CD4-positive, alpha-beta T cell treated with Interleukin-17A for 4 hours (primary cell): ENCODE results near the gene TAS2R38.
"Not testable (repeated sequence)": the region's sequence is repeated elsewhere in the genome, so short reads cannot be mapped to it uniquely, and the experiment has no call there.

Source experiments
- DNase-seq: peaks from one replicate; pipeline ENCODE4 v3.0.0-alpha.2; 2020; ENCODE audit warnings: mixed read lengths

Gene TAS2R38

DNA sequence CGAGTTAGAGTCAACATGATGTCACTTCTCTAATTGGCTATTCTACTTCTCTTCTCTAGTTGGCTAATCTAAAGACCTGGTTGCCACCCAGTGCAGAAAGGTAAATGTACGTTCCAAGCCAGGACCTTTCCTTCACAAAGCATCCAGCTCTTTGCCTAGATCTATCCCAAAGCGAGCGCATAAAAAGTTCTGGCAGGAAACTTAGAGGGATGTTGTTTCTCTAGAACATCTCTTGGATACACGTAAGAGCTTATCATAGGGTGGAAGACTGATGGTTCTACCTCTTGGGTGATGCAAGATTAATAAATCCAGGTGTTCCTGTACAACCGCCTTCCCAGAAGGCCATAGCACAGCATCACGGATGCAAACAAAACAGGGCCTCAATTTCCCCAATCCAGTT lies at the start of gene TAS2R38:
Gene TAS2R38, minus strand, starts transcription at position 101 of the 400 bp plus-strand sequence. Its CDS starts 84 bp downstream, at position 17.
- no peak for DNase-seq

- no peak for DNase-seq
Observed at GRCh38 chr7:142018154-142018553, 44.6 kb upstream of the TAS2R38 start.

GRCh38 chr7:142017451-142017850 lies 43.9 kb upstream of the TAS2R38 start:
- no peak for DNase-seq

DNA sequence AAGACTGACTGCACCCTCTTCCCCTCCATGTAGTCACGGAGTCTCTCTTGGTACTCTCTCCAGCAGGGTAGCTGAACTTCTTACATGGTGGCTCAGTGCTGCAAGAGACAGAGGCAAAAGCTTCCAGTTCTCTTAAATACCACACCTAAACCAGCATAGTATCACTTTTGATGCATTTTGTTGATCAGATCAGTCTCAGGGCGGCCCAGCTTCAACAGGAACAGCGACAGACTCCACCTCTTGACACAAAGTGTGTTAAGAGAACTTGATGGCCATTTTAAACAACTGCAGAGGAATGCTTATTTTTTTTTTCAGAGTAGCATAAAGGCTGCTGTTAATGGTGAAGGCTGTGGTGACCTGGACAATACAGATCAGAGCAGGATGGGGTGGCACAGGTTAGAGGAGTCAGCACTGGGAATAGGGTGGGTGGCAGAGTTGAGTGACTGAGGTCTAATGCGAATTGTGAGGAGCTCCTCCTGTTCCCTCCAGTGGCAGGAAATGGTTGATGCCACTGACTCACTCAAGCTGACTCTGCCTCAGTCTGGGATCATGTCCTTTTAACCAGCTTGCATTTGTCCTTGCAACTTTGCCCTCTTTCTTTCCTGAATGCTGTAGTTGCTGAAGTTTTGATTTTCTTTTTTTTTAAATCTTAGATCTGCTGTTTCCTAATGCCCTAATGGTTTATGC lies 39.4 kb upstream of the TAS2R38 start:
- no peak for DNase-seq

DNA sequence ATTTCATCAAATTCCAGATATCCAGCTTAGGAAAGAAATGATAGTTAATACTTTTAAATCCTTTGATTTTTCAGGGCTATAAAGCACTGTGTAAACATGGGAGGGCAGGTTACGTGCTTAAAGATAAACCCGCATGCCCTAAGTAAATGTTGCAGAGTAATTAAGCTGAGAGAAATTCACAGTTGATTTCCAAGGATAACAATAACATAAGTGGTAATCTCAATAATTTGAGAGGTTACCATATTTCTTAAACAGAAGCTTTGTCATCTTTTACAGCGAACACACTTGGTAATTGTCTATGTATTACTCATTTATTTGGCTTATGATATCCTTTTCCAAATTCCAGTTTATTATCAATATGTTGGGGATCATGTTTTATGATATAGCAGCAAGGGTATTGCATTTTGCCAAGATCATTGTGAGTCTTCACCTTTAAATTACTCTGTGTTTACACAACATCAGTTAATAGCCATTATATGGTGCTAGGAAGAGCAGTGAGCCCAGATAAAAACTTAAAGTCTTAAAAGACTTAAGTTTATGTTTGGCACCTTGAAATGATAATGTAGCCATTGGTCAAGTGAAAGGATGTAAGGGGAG lies 37.5 kb upstream of the TAS2R38 start:
- DNase-seq: no peak

- no peak for DNase-seq
Observed at GRCh38 chr7:142009187-142009586, 35.6 kb upstream of the TAS2R38 start.

DNA sequence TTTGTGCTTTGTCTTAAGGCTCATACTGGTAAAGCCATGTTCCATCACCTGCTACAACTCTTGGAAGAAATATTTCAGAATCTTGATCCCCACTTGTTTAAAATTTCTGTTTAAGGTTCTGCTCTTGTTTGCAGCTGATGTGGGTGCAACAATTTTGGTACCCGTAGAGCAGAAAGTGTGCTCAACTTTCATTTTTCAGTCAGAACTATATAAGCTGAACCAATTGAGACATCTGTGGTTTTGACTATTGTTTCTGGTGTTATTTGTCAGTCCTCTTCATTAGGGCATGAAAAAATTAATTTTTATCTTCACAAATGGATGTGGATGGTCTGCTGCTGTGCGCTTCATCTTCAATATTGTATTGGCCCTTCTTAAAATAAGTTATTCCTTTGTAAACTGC lies 33.0 kb upstream of the TAS2R38 start:
- no peak for DNase-seq

DNA sequence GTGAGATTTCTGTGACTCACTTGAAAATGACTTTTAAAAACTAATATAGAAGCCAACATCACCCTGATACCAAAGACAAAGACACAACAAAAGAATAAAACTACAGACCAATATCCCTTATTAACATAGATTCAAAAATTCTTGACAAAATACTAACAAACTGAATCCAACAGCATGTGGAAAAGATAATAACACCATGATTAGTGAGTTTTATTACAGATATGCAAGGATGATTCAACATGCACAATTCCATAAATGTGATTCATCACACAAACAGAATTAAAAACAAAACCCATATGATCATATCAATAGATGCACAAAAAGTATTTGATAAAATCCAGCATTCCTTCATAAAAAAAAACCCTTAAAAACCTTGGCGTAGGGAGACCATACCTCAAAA lies 28.6 kb upstream of the TAS2R38 start:
- no peak for DNase-seq

DNA sequence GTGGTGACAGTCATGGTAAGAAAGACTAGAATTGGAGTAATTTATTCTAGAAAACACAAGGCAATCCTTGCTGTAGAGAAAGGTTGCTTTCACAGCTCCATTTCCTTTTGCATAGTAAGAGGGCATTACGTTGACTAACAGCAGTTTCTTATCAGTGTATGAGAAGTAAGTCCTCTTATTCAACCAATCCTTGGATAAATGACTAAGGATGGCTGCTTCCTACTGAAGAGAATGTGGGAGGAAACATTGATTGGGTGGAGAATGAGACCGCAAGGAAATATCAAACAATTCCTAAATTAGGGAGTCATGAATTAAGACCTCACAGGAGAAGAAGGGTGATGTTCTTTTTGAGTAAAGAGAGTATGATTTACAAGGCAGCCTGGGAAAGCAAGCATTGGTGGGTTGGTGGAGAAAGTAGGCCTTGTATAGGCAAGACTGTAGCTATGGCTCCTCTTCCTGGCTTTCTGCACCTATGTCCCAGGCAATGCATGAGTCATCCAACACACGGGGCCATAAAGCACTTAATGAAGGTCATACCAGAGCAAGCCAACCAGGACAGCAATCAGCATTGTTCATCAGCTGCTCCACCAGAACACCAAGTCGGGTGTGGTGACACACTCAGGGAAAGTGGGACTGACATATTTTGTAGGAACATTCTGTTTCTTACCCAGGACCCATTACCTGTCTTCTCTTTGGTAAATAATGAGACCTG lies 27.7 kb upstream of the TAS2R38 start:
- no peak for DNase-seq

DNA sequence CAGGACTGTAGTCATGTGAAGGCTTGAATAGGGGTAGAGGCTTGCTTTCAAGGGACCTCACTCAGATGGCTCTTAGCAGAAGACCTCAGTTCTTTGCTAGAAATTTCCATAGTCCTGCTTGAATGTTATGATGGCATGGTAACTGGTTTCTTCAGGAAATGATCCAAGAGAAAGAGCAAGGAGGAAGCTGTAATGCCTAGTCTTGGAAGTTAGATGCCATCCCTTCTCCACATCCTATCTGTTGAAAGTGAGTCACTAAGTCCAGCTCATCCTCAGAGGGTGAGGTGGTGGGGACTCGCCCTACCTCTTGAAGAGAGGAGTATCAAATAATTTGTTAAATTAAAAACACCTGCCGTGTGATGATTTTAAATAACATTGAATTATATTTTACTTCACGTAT lies 26.7 kb upstream of the TAS2R38 start:
- DNase-seq: no peak

DNA sequence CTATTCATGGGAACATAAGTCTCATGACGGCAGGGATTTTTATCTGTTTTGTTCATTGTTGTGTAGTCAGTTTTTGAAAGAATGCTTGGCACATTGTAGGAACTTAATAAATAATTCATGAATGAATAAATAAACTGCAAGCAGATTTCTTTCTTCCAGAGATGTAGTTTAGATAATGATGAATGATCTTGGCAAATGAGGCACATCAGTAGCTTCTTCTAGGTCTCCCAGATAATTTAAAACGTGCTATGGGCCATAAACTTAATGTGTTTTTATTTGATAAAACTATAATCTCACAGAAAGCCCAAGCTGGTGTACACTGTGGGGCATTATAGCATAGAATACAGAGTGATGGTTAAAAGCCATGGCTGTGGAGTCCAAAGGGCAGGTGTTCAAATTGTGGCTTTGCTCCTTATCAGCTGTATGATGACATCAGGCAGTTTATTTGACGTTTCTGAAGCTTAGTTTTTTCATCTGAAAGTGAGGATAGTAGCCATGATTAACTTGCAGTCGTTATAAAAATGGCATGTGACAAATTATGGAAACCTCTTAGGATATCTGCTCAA lies 25.6 kb upstream of the TAS2R38 start:
- DNase-seq: no peak

- no peak for DNase-seq
Observed at GRCh38 chr7:141993354-141993753, 19.8 kb upstream of the TAS2R38 start.

- DNase-seq: no peak
Observed at GRCh38 chr7:141992688-141993087, 19.1 kb upstream of the TAS2R38 start.

- DNase-seq: no peak
Observed at GRCh38 chr7:141992156-141992555, 18.6 kb upstream of the TAS2R38 start.

- no peak for DNase-seq
Observed at GRCh38 chr7:141991140-141991539, 17.6 kb upstream of the TAS2R38 start.

DNA sequence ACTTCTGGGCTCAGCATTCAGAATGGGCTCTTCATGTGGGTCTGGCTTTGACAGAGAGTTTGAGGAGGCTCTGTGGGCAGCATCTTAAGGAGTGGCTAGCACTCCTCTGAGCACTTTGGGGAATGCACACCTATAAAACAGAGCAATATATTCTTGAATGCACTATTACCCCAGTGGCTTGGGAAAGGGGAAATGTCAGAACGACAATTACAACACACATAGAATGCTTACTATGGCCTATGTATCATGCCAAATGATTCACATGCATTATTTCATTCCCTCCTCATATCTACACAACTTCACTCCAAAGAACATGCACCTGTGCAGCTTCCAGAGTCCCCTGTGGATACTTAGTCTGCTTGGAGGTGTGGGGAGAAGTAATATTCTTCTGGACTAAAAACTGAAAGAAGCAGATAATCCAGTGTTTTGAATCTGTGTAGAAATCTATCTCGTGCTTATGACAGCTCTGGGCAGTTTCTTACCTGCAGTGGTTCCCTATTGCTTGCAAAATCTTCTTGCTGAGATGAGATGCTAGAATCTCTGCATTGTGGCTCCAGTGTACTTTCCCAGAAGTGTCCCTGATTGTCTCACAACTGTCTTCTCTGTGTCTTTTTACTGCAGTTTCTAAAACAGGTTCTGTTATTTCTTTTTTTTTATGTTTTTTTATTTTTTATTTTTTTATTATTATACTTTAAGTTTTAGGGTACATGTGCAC lies 16.6 kb upstream of the TAS2R38 start:
- no peak for DNase-seq

GRCh38 chr7:141987803-141988202 lies 14.2 kb upstream of the TAS2R38 start:
- not testable (repeated sequence) for DNase-seq

DNA sequence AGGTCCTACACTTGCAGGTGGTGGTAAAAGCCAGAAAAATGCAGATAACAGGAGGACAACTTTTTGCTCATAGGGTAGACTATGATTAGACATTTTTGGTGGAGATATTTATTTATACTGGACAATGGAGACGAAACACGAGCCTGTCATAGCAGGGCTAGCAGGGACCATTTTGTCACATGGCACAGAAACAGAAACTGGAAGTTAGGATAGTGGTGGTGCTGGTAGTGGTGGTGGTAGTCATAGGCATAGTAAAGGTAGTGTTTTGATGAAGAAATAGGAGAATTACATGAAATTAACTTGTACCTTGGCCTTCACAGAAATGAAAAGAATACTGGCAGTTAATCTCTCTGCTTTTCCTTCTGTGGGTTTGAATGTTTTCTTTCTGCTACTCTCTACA lies 13.3 kb upstream of the TAS2R38 start:
- no peak for DNase-seq

DNA sequence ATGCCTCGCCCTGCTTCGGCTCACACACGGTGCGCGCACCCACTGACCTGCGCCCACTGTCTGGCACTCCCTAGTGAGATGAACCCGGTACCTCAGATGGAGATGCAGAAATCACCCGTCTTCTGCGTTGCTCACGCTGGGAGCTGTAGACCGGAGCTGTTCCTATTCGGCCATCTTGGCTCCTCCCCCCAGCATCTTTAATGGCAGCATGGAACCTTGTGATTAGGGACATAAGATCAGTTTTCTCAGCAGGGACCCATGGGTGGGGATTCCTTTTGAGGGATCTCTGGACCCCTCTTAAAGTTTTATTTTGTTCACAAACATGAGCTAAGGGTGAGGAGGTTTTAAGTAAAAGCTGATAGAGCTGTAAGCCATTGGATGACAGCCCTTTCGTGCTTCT lies 12.4 kb upstream of the TAS2R38 start:
- not testable (repeated sequence) for DNase-seq

DNA sequence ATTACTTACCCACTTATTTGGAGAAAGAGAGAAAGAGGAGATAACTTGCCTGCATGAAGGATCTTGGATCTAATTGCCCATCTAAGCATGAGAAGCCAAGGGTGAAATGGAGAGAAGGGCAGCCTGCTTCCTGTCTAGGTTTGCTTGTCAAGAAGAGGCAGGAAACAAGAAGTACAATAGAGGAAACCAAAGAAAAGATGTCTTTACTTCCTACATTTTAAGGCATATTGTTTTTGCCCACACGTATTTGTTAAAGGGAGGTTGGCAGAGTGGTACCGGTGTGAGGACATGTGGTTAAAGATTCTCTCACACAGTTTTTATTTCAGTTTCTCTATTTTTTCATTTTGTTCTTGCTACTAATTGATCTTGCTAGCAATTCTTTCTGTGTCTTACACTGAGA lies 6.0 kb upstream of the TAS2R38 start:
- no peak for DNase-seq

DNA sequence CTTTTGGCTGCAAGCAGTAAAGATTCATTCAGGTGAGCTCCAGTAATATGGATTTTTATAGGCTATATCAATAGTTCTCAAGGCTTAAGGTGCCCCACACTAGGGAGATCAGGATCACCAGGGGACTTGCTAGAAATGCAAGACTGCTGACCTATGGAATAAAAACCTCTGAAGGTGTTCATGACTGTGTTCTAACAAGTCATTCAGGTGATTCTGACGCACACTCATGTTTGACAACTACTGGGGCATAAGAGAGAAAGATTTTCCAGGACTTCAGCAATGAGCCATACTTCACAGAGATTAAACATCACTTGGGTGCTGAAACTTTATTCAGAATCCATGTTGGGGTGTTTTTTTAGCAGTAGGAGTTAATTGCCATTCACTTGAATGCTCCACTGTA lies 4.8 kb upstream of the TAS2R38 start:
- DNase-seq: no peak

GRCh38 chr7:141976524-141977245 lies 3.1 kb upstream of the TAS2R38 start:
- DNase-seq: no peak
